Neutrophil (primary cell): ENCODE results near the gene MAPK10.

Experiments
- H3K27ac ChIP-seq: fragments of 200-600 bp; sonication (generic); 2 replicates; pipeline ENCODE4 v1.5.1; 2016; ENCODE audit warnings: mild to moderate bottlenecking, moderate library complexity
- H3K27me3 ChIP-seq: fragments of 200-600 bp; sonication (generic); 2 replicates; pipeline ENCODE4 v1.6.0; 2016; ENCODE audit warnings: mild to moderate bottlenecking
- H3K36me3 ChIP-seq: fragments of 200-600 bp; sonication (generic); 2 replicates; pipeline ENCODE4 v1.5.1; 2017
- H3K4me1 ChIP-seq, 2 experiments: fragments of 200-600 bp in 1 of 2; sonication (generic) in 1 of 2; 1 replicate in 1 of 2; 2 replicates in 1 of 2; pipeline versions ENCODE4 v1.5.1 to v1.6.1; 2013 to 2016; ENCODE audit warnings: low read depth in 1 of 2, low read length in 1 of 2, mild to moderate bottlenecking in 1 of 2, moderate library complexity in 1 of 2; ENCODE audit not compliant: control insufficient read depth in 1 of 2, insufficient read depth in 1 of 2
- H3K4me3 ChIP-seq, 2 experiments: fragments of 200-600 bp in 1 of 2; sonication (generic) in 1 of 2; 1 replicate in 1 of 2; 2 replicates in 1 of 2; pipeline ENCODE4 v1.5.1; 2013 to 2016; ENCODE audit warnings: low read depth in 1 of 2, low read length in 1 of 2, mild to moderate bottlenecking in 1 of 2, moderate library complexity in 1 of 2
- H3K9me3 ChIP-seq: fragments of 200-600 bp; sonication (generic); 2 replicates; pipeline ENCODE4 v1.5.1; 2016
- TF ChIP-seq, protein P1 (sequence below): fragments of 200-600 bp; sonication (generic); IDR thresholded peaks from 2 replicates; pipeline ENCODE4 v1.5.1; 2016; ENCODE audit warnings: antibody characterized with exemption

MAPK10 gene

DNA sequence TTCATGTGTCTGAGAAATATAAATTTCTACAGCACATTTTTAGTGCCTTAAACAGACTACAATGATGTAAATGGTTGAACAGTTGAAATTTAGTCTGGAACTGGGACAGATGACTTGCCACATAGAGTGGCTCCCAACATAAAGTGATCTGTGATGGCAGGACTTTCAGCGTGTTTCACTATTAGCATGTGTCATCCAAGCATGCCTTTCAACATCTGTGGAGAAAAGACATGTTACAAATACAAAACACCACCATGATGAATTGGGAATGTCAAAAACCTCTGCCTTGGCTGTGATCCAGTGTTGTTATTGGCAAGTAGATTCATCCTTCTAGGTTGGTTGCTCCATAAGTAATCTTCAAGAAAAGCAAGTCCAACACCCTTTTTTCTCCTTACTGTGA lies 348.7 kb downstream of the MAPK10 start:
- H3K9me3 ChIP-seq, result no peaks in the 10 kb centered on the region
- TF ChIP-seq, protein P1, sequence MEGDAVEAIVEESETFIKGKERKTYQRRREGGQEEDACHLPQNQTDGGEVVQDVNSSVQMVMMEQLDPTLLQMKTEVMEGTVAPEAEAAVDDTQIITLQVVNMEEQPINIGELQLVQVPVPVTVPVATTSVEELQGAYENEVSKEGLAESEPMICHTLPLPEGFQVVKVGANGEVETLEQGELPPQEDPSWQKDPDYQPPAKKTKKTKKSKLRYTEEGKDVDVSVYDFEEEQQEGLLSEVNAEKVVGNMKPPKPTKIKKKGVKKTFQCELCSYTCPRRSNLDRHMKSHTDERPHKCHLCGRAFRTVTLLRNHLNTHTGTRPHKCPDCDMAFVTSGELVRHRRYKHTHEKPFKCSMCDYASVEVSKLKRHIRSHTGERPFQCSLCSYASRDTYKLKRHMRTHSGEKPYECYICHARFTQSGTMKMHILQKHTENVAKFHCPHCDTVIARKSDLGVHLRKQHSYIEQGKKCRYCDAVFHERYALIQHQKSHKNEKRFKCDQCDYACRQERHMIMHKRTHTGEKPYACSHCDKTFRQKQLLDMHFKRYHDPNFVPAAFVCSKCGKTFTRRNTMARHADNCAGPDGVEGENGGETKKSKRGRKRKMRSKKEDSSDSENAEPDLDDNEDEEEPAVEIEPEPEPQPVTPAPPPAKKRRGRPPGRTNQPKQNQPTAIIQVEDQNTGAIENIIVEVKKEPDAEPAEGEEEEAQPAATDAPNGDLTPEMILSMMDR, result no peak
- H3K4me3 ChIP-seq, result no peak overlapping the region
- no peak overlapping the region for H3K27ac ChIP-seq
- peaks cover 5% of the 10 kb centered on the region for H3K36me3 ChIP-seq
- H3K27me3 ChIP-seq, result no peaks in the 10 kb centered on the region
- no peaks in the 10 kb centered on the region for H3K4me1 ChIP-seq

DNA sequence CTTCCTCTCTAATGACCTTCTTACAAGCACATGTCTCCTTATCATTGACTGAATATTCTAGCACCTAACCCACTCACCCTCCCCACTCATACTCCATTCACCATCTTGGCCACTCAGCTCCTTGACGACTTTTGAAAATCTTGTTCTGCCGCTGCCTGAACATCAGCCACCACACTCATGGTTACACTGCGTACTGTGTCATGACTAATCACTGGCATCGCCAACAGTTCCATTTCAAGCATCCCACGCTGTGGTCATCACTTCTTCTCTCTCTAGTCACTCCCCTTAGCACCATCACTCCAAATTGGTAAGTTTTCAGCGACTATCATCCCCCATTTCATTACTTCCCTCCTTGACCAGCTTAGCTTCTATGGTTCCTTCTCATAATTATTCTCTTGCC lies 352.8 kb downstream of the MAPK10 start:
- no peak overlapping the region for H3K4me3 ChIP-seq
- TF ChIP-seq, protein P1, result no peak
- H3K4me1 ChIP-seq, result no peaks in the 10 kb centered on the region

DNA sequence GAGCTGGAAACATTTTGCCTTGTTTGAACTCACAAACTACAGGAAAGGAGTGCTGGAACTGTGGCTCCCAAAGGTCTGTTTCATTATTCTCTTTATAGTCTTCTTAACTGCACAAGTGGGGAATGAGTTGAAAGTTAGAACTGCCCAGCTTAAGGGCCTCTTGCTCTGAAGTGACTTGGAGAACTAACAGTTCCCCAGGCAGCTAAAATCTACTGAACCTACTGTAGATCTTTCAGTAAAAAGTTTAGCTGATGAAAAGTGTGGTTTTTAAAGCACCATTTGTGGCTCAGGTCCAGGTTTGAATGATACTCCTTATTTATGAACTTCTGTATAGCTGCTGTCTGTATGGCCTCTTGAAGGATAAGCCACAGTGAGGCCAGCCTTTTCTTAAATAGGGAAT lies 353.8 kb downstream of the MAPK10 start:
- no peak overlapping the region for H3K27ac ChIP-seq
- H3K36me3 ChIP-seq, result peaks cover 41% of the 10 kb centered on the region
- H3K9me3 ChIP-seq, result no peaks in the 10 kb centered on the region
- H3K4me3 ChIP-seq, result no peak overlapping the region
- H3K27me3 ChIP-seq, result no peaks in the 10 kb centered on the region
- H3K4me1 ChIP-seq, result no peaks in the 10 kb centered on the region
- TF ChIP-seq, protein P1, result no peak

More for the DNA sequence above, 352.8 kb downstream of the MAPK10 start:
- Histone ChIP-seq H3K27ac (no peak overlapping the region), H3K36me3 (peaks cover 33% of the 10 kb centered on the region), H3K9me3 (no peaks in the 10 kb centered on the region), H3K27me3 (no peaks in the 10 kb centered on the region)

DNA sequence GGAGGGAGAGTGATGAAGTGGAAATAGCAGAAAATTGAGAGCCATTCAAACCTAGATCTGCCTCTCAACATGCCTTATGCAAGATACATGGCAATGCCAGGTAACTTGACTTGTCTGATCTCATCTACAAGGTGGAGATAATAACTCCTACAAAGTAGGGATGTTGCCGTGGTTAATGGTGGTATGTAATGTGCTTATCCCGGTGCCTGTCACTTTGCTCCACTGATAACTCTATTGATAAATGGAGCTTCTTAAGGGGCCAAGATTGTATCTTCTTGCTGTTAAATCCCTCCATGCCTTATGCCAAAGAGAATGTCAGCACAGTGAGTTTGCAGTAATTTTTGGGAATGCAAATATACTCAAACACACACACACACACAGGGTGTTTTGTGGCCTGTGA lies 355.8 kb downstream of the MAPK10 start:
- no peaks in the 10 kb centered on the region for H3K4me1 ChIP-seq
- no peaks in the 10 kb centered on the region for H3K9me3 ChIP-seq
- no peak overlapping the region for H3K27ac ChIP-seq
- H3K4me3 ChIP-seq, result no peak overlapping the region
- TF ChIP-seq, protein P1, result no peak
- peaks cover 50% of the 10 kb centered on the region for H3K36me3 ChIP-seq
- H3K27me3 ChIP-seq, result no peaks in the 10 kb centered on the region

DNA sequence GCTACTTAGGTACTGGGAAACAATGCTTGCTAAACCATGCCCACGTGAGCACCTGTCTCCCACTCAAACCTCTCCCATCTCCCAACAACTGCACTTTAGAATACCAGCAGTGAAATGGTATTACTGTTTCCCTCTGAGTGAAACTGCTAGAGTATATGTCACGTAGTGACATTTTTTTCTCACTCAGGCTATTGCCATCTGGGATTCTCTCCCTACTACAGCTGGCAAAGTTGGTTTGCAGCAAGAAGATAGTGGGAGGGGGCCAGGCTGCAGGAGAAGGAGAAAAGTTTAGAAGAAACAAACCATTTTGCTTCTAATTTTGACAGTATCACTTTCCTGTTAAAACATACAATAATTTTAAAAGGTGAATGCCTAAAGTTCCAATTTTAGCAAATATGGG lies 358.3 kb downstream of the MAPK10 start:
- Histone ChIP-seq H3K27ac (no peak overlapping the region), H3K36me3 (peaks cover 59% of the 10 kb centered on the region), H3K27me3 (no peaks in the 10 kb centered on the region), H3K9me3 (no peaks in the 10 kb centered on the region), H3K4me1 (no peaks in the 10 kb centered on the region), H3K4me3 (no peak overlapping the region)
- TF ChIP-seq, protein P1, result no peak

DNA sequence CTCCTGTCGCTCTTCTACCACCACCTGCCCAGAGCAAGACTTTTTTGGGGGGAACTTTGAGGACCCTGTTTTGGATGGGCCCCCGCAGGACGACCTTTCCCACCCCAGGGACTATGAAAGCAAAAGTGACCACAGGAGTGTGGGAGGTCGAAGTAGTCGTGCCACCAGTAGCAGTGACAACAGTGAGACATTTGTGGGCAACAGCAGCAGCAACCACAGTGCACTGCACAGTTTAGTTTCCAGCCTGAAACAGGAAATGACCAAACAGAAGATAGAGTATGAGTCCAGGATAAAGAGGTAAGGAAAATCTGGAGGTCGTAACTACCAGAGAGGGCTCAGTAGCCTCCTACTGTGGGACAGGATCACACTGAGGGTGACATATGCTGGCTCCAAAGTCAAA lies 364.5 kb downstream of the MAPK10 start:
- H3K4me1 ChIP-seq, result no peaks in the 10 kb centered on the region
- TF ChIP-seq, protein P1, result no peak
- H3K36me3 ChIP-seq, result peaks cover 56% of the 10 kb centered on the region
- no peaks in the 10 kb centered on the region for H3K9me3 ChIP-seq
- H3K27ac ChIP-seq, result no peak overlapping the region
- no peaks in the 10 kb centered on the region for H3K27me3 ChIP-seq
- H3K4me3 ChIP-seq, result no peak overlapping the region
